GM12878 (cell line): Measurements from ENCODE around the gene ADCY2. TPM values are rescaled to one million over a fixed set of nuclear protein-coding genes. Genes with fewer than 3 reads are reported as not detected.

Experiments used
- ATF3 ChIP-seq: IDR thresholded peaks from 2 replicates; pipeline ENCODE4 v1.6.1; 2011; ENCODE audit warnings: low read depth, mild to moderate bottlenecking, low read length, moderate library complexity, borderline replicate concordance; ENCODE audit errors: extremely low read depth
- CEBPZ ChIP-seq: fragments of 150-350 bp; IDR thresholded peaks from 2 replicates; pipeline ENCODE4 v1.6.1; 2016; ENCODE audit warnings: low read depth, low read length
- NKRF ChIP-seq: fragments of 450-650 bp; conservative IDR thresholded peaks from 2 replicates; pipeline ENCODE4 v1.6.1; 2017; ENCODE audit warnings: mild to moderate bottlenecking, moderate library complexity
- STAT3 ChIP-seq: IDR thresholded peaks from 2 replicates; pipeline ENCODE4 v1.6.1; 2011; ENCODE audit warnings: low read depth, low read length, improper control_type of control experiment
- ZBTB4 ChIP-seq: fragments of 450-650 bp; formaldehyde crosslinking; IDR thresholded peaks from 2 replicates; pipeline ENCODE4 v1.4.0; 2022; ENCODE audit warnings: mild to moderate bottlenecking, moderate library complexity
- polyA plus RNA-seq, 11 experiments: library from polyadenylated mRNA; depleted of rRNA in 4 of 11; unstranded in 6 of 11; stranded (reverse) in 5 of 11; fragments of >200 nt; fragmentation: Nextera tagmentation in 4 of 11; fragmentation: Illumina TruSeq in 1 of 11; extraction: Ambion mirVana in 4 of 11; extraction: Trizol in 1 of 11; gene quantifications; 1 replicate in 1 of 11; 2 replicates in 10 of 11; pipeline versions ENCODE4 v1.2.1 to v1.2.3, GENCODE V29; 2011 to 2016; ENCODE audit warnings: inconsistent platforms in 2 of 11, missing spikeins in 2 of 11, low read depth in 1 of 11
- total RNA-seq, 4 experiments: library from RNA; depleted of rRNA in 3 of 4; stranded (reverse); fragments of >200 nt in 3 of 4; fragmentation: Illumina TruSeq in 1 of 4; extraction: Trizol in 1 of 4; gene quantifications; 2 replicates each; pipeline versions ENCODE4 v1.2.1 to v1.2.3, GENCODE V29; 2013 to 2021

Gene ADCY2
- total and polyA plus RNA-seq, 10 of the 15 experiments (the other 5 are each of a cell fraction or from before 2014, with no cell fraction given): 0.07 to 0.26 TPM; not detected in 8

- TF ChIP-seq CEBPZ (no peak), ZBTB4 (CRISPR knock-in tag) (no peak), STAT3 (no peak), ATF3 (no peak), NKRF (no peak)
These were observed 386.0 kb downstream of the ADCY2 start (continued) for GRCh38 chr5:7781899-7782298.
